Cardiac muscle cell (in vitro differentiated cells and primary cell): ENCODE measurements around the gene TOP3B. TPM values are rescaled to one million over a fixed set of nuclear protein-coding genes. Genes with fewer than 3 reads are reported as not detected.

Experiments used
- DNase-seq, 2 donors: peaks; one replicate each; pipeline versions ENCODE4 v3.0.0 to v3.0.0-alpha.2; 2010 to 2017; ENCODE audit warnings: low read depth in 1 of 2, low spot score in 1 of 2
- H3K27ac ChIP-seq: fragments of 200-600 bp; sonication (generic); 2 replicates; pipeline ENCODE4 v1.5.1; 2016
- H3K27me3 ChIP-seq: fragments of 200-600 bp; sonication (generic); 2 replicates; pipeline ENCODE4 v1.6.0; 2016; ENCODE audit warnings: control low read depth
- H3K36me3 ChIP-seq: fragments of 200-600 bp; sonication (generic); 2 replicates; pipeline ENCODE4 v1.5.1; 2016; ENCODE audit warnings: control low read depth
- H3K4me1 ChIP-seq: fragments of 200-600 bp; sonication (generic); 2 replicates; pipeline ENCODE4 v1.8.1; 2017; ENCODE audit warnings: low read depth, mild to moderate bottlenecking, mixed run types
- H3K4me3 ChIP-seq: fragments of 200-600 bp; sonication (generic); 2 replicates; pipeline ENCODE4 v1.5.1; 2016; ENCODE audit warnings: mild to moderate bottlenecking
- H3K9me3 ChIP-seq: fragments of 200-600 bp; sonication (generic); 2 replicates; pipeline ENCODE4 v1.5.1; 2017; ENCODE audit warnings: low read depth, mild to moderate bottlenecking, control low read depth
- CTCF ChIP-seq: IDR thresholded peaks from 2 replicates; pipeline ENCODE4 v1.5.1; 2012; ENCODE audit warnings: low read depth, mild to moderate bottlenecking, low read length
- polyA plus RNA-seq: library from polyadenylated mRNA; unstranded; fragments of >200 nt; fragmentation: Nextera tagmentation; extraction: Ambion mirVana; gene quantifications from 2 replicates; pipeline ENCODE4 v1.2.1, GENCODE V29; 2016
- total RNA-seq: library from RNA; depleted of rRNA; stranded (reverse); fragments of >200 nt; gene quantifications from 2 replicates; pipeline ENCODE4 v1.2.3, GENCODE V29; 2016

TOP3B gene
- total and polyA plus RNA-seq, 2 experiments from 2014 or later, result 30.7 to 43.6 TPM

GRCh38 chr22:22006596-22006990, 24.0 kb upstream of the TOP3B start:
- peaks cover 68% of the 10 kb centered on the region for H3K27me3 ChIP-seq
- no peak for DNase-seq
- no peaks in the 10 kb centered on the region for H3K36me3 ChIP-seq
- H3K9me3 ChIP-seq, result no peaks in the 10 kb centered on the region
- no peak for TF ChIP-seq CTCF
- H3K4me1 ChIP-seq, result no peaks in the 10 kb centered on the region
- no peak overlapping the region for H3K4me3 ChIP-seq
- H3K27ac ChIP-seq, result no peak overlapping the region

GRCh38 chr22:22005945-22006595, 23.5 kb upstream of the TOP3B start:
- TF ChIP-seq CTCF, result no peak
- H3K27me3 ChIP-seq, result peaks cover 71% of the 10 kb centered on the region
- no peaks in the 10 kb centered on the region for H3K36me3 ChIP-seq
- H3K4me3 ChIP-seq, result no peak overlapping the region
- no peak for DNase-seq
- no peaks in the 10 kb centered on the region for H3K9me3 ChIP-seq
- no peaks in the 10 kb centered on the region for H3K4me1 ChIP-seq
- H3K27ac ChIP-seq, result no peak overlapping the region

GRCh38 chr22:22003233-22003632, 20.6 kb upstream of the TOP3B start:
- H3K4me1 ChIP-seq, result no peaks in the 10 kb centered on the region
- H3K36me3 ChIP-seq, result no peaks in the 10 kb centered on the region
- TF ChIP-seq CTCF, result no peak
- DNase-seq, result no peak
- H3K27ac ChIP-seq, result no peak overlapping the region
- peaks cover 74% of the 10 kb centered on the region for H3K27me3 ChIP-seq
- H3K4me3 ChIP-seq, result no peak overlapping the region
- no peaks in the 10 kb centered on the region for H3K9me3 ChIP-seq

DNA sequence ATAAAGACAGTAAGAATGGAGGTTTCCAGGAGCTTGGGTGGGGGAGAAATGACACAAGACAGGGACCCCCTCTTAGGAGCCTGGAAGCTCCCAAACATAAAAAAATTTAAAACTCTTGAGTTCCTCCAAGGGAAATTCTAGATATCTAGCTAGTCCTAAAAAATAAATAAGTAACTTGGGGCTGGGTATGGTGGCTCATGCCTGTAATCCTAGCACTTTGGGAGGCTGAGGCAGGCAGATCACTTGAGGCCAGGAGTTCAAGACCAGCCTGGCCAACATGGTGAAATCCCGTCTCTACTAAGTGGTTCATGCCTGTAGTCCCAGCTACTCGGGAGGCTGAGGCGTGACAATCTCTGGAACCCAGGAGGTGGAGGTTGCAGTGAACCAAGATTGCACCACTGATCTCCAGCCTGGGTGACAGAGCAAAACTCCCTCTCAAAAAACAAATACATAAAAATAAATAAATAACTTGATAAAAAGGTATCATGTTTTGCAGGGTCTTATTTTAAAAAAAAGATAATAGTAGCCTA, 20.0 kb upstream of the TOP3B start:
- Histone ChIP-seq H3K9me3 (no peaks in the 10 kb centered on the region), H3K27ac (no peak overlapping the region), H3K4me1 (no peaks in the 10 kb centered on the region), H3K27me3 (peaks cover 80% of the 10 kb centered on the region), H3K4me3 (no peak overlapping the region), H3K36me3 (no peaks in the 10 kb centered on the region)
- no peak for TF ChIP-seq CTCF
- no peak for DNase-seq

DNA sequence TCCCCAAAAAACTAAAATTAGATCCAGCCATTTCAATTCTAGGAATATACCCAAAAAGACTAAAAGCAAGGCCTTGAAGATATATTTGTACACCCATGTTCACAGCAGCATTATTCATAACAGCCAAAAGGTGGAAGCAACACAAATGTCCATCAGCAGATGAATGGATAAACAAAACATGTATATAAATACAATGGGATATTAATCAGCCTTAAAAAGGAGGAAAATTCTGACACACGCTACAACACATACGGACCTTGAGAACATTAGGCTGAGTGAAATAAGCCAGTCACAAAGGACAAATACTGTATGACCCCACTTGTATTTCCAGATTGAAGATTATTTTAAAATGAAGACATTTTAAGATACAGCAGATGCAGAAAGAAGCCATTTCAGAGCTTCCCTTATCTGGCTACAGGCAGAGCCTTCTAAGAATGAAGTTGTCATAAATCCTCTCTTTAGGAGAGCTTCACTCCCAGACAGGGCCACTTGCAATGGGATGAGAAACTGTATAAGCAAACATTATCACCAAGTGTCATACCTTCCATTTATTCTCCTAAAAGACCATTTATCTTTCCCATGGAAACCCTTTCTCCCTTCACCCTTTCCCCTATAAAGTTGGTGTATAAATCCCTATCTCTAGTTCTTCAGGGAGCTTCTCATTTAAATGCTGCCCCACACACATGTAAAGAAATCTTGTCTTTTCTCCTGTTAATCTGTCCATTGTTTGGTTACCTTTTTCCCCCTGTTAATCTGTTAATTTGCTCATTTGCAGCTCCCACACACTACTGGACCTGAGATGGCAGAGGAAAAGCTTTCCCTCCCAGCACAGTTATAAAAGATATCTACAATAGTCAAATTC, 19.3 kb upstream of the TOP3B start:
- TF ChIP-seq CTCF, result no peak
- peaks cover 80% of the 10 kb centered on the region for H3K27me3 ChIP-seq
- no peak overlapping the region for H3K27ac ChIP-seq
- no peak for DNase-seq
- H3K9me3 ChIP-seq, result no peaks in the 10 kb centered on the region
- H3K4me1 ChIP-seq, result no peaks in the 10 kb centered on the region
- no peaks in the 10 kb centered on the region for H3K36me3 ChIP-seq
- no peak overlapping the region for H3K4me3 ChIP-seq
